Activated CD8-positive, alpha-beta memory T cell treated with anti-CD3 and anti-CD28 coated beads, Interleukin-2, amount 50 U/mL, for 1 hour (primary cell): ENCODE results near the gene PI4KA.
"Not testable (repeated sequence)": the region's sequence is repeated elsewhere in the genome, so short reads cannot be mapped to it uniquely, and the experiment has no call there.

Experiments used
- DNase-seq: peaks from one replicate; pipeline ENCODE4 v3.0.0-alpha.2; 2020; ENCODE audit errors: extremely low read depth

PI4KA gene

GRCh38 chr22:20858615-20859416 is at the start of gene PI4KA, which contains the start of gene SNAP29:
TSS of gene PI4KA (minus strand) at chr22:20858811. CDS start at chr22:20858725, 86 bp downstream.
TSS of gene SNAP29 (plus strand) at chr22:20859007. CDS start at chr22:20859111, 104 bp downstream.
- DNase-seq: peak; percentile 93

- DNase-seq: no peak
Observed at GRCh38 chr22:20906387-20906767, 47.8 kb upstream of the PI4KA start.

DNA sequence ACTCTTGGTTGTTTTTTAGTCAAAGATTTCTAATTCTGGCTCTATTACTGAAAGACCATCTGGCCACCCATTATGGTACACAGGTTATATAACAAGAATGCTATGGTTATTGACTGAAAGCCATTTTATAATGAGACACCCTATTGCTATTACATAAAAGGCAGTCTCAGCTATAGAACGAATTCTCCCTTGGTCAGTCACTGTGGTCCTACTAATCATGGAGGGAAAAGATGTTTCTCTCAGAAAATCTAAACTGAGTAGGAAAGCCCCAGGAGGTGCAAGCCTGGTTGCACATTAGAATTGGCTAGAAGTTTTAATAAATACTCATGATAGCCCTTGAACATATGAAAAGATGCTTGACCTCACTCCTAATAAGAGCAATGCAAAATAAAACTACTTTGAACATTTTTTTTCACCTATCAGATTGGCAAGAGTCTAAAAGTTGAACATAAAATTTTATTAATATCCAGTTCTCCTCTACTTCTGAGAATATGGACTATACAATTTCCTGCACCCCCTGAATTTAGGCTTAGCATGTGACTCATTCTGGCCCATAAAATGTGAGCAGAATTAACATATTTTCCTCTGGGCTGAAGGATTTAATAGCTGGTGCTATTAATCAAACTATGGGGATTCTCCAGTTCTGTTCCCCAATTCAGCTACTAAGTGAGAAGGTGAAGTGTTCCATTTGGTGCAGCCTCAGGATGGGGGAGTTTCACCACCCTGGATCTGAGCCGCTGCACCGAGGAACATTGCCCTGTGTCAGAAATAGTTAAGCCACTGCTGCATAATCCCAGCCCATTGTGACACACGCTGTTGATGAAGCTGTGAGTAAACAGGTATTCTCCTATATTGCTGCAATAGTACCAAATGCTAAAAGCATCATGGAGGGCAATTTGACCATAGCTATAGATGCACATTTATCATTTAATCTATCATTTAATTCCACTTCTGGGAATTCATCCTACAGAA is 47.1 kb upstream of the PI4KA start:
- DNase-seq: no peak

- DNase-seq: no peak
Observed at GRCh38 chr22:20904980-20905355, 46.4 kb upstream of the PI4KA start.

DNA sequence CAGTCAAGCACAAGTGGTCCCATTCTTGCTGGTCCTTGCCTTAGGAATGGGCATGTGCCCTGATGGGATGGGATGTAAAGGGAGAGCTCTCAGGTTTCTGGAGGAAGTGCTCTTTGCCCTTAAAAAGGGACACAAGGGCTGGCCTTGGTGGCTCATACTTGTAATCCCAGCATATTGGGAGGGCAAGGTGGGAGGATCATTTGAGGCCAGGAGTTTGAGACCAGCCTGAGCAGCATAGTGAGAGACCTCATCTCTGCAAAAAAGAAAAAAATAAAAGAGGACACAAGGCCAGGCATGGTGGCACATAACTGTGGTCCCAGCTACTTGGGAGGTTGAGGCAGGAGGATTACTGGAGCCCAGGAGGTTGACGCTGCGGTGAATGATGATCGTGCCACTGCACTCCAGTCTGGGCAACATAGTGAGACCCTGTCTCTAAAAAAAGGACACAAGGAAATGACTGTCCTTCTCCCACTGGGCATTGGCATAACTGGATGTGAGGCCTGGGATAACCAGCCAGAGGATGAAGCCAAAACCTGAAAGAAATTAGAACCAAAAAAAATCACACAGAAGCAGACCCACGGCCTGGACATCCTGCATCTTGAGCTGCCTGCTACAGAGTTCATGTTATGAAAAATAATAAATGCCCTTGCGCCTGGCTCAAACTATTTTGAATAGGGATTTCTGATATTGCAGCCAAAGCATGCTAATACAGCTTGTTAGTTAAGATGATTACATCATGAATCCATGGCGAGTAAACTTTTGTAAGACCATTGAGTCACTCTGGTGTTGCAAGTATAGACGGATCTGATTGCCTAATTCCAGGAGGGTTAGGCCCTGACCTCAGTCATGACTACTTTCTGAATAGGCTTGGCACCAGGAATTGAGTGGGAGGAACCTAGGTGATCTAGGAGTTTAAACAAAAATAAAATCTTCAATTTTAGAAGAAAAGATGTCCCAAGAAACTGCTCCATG is 45.7 kb upstream of the PI4KA start:
- DNase-seq: no peak

- no peak for DNase-seq
Observed at GRCh38 chr22:20903093-20903492, 44.5 kb upstream of the PI4KA start.

DNA sequence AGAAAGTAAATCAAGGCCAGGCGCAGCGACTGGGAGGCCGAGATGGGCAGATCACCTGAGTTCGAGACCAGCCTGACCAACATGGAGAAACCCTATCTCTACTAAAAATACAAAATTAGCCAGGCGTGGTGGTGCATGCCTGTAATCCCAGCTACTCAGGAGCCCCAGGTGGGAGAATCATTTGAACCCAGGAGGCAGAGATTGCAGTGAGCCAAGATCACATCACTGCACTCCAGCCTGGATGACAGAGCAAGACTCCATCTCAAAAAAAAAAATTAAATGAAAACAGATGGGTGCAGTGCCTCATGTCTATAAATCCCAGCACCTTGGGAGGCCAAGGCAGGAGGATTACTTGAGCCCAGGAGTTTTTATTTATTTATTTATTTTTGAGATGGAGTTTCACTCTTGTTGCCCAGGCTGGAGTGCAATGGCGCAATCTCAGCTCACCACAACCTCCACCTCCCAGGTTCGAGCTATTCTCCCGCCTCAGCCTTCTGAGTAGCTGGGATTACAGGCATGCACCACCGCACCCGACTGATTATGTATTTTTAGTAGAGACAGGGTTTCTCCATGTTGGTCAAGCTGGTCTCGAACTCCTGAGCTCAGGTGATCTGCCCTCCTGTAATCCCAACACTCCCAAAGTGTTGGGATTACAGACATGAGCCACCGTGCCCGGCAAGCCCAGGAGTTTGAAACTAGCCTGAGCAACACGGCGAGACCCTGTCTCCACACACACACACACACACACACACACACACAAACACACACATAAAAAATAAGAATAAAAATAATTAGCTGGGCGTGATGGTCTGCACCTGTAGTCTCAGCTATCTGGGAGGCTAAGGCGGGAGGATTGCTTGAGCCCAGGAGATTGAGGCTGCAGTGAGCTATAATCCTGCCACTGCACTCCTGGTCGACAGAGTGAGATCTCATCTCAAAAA is 42.8 kb upstream of the PI4KA start:
- DNase-seq: not testable (repeated sequence)

DNA sequence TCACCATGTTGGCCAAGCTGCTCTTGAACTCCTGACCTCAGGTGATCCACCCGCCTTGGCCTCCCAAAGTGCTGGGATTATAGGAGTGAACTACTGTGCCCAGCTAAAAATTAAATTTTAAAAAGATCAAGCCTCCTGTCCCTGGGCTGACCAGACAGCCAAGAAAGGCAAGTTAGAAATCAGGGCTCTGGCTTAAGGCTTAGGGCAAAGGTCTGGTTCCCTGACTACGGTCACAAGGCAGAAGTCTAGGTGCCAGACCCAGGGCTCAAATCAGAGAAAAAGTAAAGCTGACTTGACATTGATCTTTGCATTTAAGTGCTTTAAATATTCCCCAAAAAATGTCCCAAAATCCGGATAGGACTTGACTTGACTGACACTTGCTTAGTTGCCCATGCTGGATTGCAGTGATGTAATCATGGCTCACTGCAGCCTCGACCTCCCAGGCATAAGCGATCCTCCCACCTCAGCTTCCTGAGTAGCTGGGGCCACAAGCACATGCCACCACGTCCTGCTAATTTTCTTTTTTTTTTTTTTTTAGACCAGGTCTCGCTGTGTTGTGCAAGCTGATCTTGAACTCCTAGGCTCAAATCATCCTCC is 41.3 kb upstream of the PI4KA start:
- no peak for DNase-seq

DNA sequence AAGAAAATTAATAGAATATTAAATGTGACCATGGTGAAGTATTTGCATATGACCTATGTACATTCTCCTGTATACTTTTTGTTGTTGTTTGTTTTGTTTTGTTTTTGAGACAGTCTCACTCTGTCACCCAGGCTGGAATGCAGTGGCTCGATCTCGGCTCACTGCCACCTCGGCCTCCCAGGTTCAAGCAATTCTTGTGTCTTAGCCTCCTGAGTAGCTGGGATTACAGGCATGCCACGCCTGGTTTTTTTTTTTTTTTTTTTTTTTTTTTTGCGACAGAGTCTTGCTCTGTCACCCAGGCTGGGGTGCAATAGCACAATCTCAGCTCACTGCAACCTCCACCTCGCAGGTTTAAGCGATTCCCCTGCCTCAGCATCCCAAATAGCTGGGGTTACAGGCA is 39.1 kb upstream of the PI4KA start:
- DNase-seq: not testable (repeated sequence)

GRCh38 chr22:20890975-20891374 is 32.4 kb upstream of the PI4KA start:
- DNase-seq: no peak

DNA sequence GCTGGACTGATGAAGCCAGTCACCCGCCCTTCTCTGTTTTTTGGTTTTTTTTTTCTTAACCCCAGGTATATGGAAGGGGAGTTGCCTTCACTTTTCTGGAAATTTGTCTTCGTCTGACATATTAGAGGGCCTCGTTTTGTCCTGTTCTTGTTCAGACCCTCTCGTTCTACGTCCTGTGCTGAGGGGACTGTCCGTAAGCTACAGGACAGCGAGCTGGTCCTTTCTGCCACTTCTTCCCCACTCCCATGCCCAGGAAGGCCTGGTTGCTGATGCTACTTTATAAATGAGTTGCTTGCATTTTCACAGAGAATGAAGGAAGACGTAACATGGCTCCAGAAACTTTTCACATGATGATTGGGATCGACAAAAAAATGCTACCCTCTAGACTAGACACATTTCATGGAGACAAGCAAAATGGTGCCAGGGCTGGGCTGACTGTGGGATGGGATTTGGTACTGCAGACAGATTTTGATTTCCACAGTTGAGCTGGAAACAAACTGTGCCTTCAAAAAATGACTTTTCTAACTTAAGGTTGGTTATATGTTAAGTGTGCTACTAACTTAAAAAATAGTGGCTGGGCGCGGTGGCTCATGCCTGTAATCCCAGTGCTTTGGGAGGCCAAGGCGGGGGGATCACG is 31.4 kb upstream of the PI4KA start:
- DNase-seq: no peak

DNA sequence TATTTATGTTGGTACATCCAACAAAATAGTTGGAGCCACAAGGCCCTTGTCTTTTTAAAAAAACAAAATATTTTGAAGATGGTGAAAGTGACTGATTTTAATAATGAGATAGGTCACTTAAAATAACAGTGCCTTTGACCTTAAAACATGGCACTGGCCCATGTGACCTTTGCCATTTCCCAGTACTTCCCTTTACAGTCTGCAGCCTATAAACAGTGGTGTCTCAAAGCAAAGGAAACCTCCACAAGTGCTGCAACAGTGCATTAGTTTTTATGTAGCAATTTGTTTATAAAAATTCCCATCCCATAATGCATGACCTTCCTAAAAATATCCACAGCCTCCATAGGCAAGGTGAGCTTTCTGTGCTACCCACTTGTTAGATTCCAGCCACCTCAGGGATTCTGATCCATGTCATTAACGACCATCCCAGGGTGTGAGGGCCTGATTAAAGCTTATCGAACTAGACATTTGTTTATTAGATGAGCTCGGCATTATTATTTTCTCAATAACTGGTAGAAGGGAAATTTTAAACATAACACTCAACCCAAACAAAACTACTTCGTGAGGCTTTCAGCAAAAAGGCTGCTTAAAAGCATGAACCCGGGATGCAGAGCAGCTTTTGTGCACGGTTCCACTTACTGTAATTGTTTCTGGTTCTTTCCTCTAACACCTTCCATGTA is 30.6 kb upstream of the PI4KA start:
- DNase-seq: no peak

DNA sequence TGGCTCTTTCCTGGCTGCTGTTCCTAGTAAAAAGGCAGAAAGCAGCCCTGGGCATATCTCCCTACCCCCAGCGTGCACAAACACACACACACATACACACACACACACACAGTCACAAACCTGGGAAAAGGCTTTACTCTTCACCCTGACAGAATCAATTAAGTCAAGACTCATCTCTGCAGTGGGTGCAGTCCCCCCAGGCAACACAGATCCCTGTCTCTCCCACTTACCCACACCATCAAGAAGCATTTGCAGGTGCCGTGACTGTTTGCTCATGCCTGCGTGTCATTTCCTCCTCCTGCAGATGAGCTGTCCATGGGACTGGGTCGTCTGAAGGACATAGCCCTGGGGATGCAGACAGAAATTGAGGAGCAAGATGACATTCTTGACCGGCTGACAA is 28.8 kb upstream of the PI4KA start:
- no peak for DNase-seq

DNA sequence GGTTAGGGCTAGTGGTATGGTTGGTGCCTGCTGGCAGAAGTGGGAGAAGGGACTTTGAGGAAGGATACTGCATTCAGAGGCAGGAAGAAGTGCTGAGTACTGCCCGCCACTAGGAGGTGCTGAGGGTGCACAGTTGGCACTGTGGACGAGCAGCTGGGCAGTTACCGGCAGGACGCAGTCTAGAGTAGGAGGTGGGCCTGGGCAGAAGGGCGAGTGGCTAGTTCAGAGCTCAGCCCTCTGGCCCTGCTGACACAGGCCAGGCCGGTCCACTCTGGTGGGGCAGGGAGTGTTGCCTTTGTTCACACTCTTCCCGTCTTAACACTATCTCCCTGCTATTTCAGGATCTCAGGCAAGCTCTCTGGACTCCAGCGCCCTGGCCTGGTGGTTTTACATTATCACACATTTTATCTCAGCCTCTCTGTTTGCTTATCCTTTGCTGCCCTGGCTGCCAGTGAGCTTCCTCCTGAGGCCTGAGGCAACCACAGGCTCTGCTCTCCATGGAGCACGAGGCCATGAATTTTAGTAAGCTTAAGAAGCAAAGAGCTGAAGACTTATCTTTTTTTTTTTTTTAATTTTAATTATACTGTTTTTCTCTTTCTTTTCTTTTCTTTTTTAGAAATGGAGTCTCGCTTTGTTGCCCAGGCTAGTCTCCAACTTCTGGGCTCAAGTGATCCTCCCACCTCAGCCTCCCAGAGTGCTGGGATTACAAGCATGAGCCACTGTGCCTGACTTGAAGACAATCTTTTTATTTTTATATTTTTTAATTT is 27.1 kb upstream of the PI4KA start:
- peak; percentile 3 for DNase-seq

- DNase-seq: no peak
Observed at GRCh38 chr22:20885017-20885556, 26.5 kb upstream of the PI4KA start.

DNA sequence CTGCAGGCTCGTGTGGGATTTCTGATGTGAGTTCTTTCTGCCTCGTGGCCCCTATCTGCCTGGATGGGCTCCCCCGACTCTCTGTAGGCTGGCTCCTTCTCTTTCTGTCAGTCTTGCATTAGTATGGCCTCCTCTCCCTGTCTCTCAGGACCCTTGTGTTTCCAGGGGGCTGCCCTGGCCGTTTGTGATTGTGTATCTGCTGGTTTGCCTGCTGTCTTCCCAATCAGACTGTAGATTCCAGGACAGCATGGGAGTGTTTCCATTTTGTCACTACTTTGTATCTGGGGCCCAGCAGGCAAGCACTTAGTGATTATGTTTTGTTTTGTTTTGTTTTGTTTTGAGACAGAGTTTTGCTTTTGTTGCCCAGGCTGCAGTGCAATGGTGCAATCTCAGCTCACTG is 25.8 kb upstream of the PI4KA start:
- no peak for DNase-seq

- DNase-seq: no peak
Observed at GRCh38 chr22:20882855-20883254, 24.2 kb upstream of the PI4KA start.
